Measurements from ENCODE around the gene GET4. TPM values are rescaled to one million over a fixed set of nuclear protein-coding genes. Genes with fewer than 3 reads are reported as not detected.

GET4 gene
- polyA plus RNA-seq, 1 of the 3 experiments (the other 2 are of a cell fraction) = 63.1 TPM

DNA sequence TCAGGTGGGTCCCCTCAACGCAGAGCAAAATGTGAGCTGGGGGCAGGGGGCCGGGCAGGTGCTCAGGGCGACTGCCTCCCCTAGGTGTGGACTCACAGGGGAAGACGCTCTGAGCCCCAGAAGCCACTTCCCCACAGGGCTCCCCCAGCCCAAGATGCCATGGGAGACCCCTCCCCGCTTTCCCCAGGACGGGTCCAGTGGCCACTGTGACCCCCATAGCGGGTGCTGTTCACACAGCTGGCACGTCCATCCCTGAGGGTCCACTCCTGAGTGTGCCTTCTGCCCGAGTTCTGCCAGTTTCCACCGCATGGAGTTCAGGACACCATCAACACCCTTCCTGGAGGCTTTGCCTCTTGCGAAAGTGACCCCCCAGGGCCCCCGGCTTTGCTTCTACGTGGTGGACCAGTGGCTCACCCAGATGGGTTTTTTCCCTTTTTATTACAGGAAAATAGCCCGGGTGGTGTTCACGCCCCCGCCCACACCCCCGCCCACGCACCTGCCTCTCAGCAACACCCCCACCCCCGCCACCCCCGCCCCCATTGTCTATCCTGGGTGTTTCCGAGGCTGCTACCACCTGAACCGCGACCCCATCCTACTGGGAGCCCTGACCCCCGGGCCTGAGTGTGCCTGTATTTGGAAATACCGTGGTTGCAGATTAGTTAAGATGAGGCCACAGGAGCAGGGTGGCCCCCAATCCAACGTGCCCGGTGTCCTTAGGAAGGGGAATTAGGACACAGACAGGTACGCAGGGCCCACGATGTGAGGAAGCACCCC lies 46.2 kb downstream of the GET4 start:
- Histone ChIP-seq H3K4me2 (no peak overlapping the region), H3K4me3 (ENCODE audit: low read depth in 2 of 2, low read length in 1 of 2) (no peak overlapping the region), H3K9ac (no peak overlapping the region), H3K9me2 (no peaks in the 10 kb centered on the region), H2AFZ (ENCODE audit: low read depth) (no peak overlapping the region), H3K27me3 (ENCODE audit: insufficient read depth) (no peaks in the 10 kb centered on the region), H3F3A (replicated peaks; ENCODE audit: insufficient read depth) (no peaks in the 10 kb centered on the region), H4K20me1 (ENCODE audit: insufficient read depth) (no peaks in the 10 kb centered on the region), H3K9me3 (no peaks in the 10 kb centered on the region), H3K36me3 (replicated peaks in 1 of 2; ENCODE audit: control insufficient read depth in 1 of 2, insufficient read depth in 2 of 2, low read length in 1 of 2) (no peaks in the 10 kb centered on the region), H3K4me1 (ENCODE audit: control insufficient read depth in 1 of 2, insufficient read depth in 2 of 2, low read depth in 1 of 2, low read length in 1 of 2) (peaks cover 0 to 5% of the 10 kb centered on the region in 2 experiments; a peak in 1 of 4 replicates), H3K27ac (ENCODE audit: low read depth in 2 of 2, low read length in 1 of 2) (no peak overlapping the region), H3K79me2 (ENCODE audit: insufficient read depth) (no peaks in the 10 kb centered on the region)
- no peak for DNase-seq
- TF ChIP-seq MXI1 (IDR thresholded peaks at IDR 0.05; ENCODE audit: low read depth, low read length) = no peak
- no peak for TF ChIP-seq RAD21 (IDR thresholded peaks at IDR 0.05; ENCODE audit: low read length)
- no peak for TF ChIP-seq POLR2AphosphoS5 (IDR thresholded peaks at IDR 0.05; ENCODE audit: low read depth, low read length)
- no peak for TF ChIP-seq NRF1 (IDR thresholded peaks at IDR 0.05; ENCODE audit: low read depth, low read length)
- no peak for TF ChIP-seq TAF1 (IDR thresholded peaks at IDR 0.05; ENCODE audit: borderline replicate concordance, low read depth, low read length)
- no peak for TF ChIP-seq CTCF (IDR thresholded peaks at IDR 0.05)
- TF ChIP-seq ZBTB33 (IDR thresholded peaks at IDR 0.05; ENCODE audit: borderline replicate concordance, low read depth) = no peak
- no peak for TF ChIP-seq EZH2phosphoT487 (IDR thresholded peaks at IDR 0.05; ENCODE audit: borderline replicate concordance, low read depth)
- TF ChIP-seq SIN3A (IDR thresholded peaks at IDR 0.05; ENCODE audit: borderline replicate concordance, low read depth, low read length) = no peak
- TF ChIP-seq RCOR1 (IDR thresholded peaks at IDR 0.05; ENCODE audit: low read length) = no peak
- no peak for TF ChIP-seq RXRA (IDR thresholded peaks at IDR 0.05; ENCODE audit: borderline replicate concordance, low read depth)
- CTCF ChIA-PET = interaction anchor here (1.6 to 4.0 kb wide), 3 partner anchors 13 to 42 kb away, joined by 4 to 28 read pairs (median 4); partner anchors contain the start of gene ADAP1
- WGBS (ENCODE audit: low lambda C conversion rate) = 81% methylated on average over 25 of the region's 29 CpGs
- POLR2A ChIA-PET = no interaction called here
